Stimulated activated CD8-positive, alpha-beta memory T cell treated with anti-CD3 and anti-CD28 coated beads, Interleukin-7, amount 100 ng/mL, for 1 hour (primary cell): Measurements from ENCODE around the gene NR1I3.

ENCODE experiments used
- DNase-seq, 2 donors: peaks; one replicate each; pipeline ENCODE4 v3.0.0-alpha.2; 2020; ENCODE audit warnings: low read depth in 2 of 2

The NR1I3 gene

DNA sequence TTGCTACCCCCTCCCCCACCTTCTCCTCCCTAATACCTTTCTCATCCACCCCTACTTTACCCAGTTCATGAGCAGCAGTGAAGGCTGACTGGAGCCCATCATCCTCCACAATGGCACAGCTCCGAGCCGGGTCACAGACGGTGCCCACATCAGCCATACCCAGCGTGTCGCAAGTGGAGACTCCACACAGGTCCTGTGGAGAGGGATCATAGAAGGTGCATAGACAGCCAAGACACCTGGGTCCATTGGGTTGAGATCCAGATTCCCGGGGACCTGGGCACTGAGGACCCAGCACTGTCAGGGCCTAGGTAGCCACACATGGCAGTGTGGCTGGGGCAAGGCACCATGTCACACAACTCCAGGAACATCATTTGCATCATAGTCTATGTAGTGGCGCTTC, 41.9 kb downstream of the NR1I3 start:
- no peak for DNase-seq

DNA sequence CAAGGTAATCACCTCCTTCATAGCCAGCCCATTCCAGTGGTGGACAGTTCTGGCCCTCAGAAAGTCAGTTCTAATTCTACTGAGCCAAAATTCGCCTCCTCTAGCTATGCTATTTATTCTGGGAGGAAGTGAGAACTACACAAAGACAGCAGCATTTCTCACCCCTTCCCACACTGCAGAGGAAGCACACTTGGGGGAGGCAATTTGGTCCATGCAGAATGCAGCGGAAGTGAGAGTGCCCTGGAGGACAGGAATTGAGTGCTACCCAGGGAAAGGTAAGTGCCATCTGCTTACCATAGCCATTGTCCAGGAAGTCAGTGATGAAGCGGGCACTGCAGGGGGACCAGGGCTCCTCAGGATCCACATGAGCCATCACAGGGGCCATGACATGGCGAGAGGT, 42.8 kb downstream of the NR1I3 start:
- no peak for DNase-seq

DNA sequence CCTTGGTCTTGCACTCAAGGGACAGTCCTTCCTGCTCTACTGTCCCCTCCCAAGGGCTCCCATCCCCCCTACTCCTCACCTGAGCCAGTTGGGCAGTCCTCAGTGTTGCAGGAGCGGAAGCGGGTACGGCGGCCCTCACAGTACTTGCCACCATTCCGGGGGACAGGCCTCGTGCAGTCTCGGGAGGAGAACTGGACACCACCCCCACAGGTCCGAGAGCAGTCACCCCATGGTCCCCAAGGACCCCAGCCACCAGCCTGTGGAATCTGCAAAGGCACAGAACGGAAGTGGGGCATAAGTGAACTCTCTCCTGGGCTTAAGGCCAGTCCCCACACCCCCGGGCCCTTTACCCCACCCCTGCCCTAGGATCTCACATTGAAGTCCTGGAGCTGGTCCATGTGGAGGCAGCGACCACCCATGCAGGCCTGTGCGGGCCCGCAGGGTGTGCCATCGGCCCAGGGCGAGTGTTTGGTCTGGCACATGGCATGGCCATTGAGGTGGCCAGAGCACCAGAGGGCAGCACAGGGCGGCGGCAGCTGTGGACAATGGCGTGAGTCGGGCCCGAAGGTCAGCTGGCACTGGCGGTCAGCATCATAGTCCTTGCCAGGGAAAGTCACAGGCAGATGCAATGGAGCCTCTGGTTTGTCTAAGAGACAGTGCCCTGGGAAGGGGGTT, 44.3 kb downstream of the NR1I3 start:
- DNase-seq = no peak

DNA sequence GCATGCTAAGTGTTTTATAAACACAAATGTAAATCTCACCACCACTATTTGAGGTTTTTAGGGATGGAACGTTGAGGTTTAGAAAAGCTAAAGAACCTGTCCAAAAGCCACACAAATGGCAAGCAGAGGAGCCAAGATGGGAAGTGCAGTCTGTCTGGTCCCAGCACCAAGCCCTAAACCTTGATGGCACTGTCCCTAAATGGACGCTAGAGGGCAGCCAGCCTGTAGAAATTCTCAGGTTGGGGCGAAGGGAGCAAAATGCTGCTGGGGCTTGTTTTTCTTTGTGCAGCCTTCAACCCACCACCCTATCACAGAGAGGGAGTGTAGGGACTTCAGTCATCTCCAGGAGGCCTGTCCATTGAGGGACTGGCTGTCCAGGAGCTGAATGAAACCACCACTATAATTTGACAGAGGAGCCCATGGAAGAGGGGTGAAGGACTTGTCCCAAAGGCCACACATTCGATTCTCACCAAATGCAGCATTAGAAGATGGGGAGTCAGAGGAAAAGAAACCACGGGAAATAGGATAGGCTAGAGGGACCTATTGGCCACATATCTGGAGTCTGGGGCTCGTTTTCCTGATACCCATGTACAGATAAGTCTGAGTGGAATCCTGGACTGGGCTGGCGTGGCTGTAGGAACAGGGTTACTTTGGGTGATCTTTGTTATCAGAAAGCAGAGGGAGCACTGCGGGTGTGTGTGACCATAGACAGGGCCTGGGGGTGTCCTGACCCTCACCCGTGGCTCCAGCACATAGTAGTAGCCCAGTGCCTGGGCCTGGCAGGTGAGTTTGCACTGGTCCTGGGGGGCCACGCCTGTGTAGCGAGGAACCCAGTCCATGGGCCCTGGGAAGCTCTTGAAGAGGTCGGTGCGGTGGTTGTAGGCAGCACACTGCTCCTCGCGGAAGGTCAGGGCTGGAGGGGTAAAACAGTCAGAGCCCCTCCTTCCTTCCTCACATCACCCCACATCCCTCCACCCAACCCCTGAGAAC, 45.2 kb downstream of the NR1I3 start:
- peak in 1 of 2 donors; percentile 41 for DNase-seq

- no peak for DNase-seq
Measured at GRCh38 chr1:161191971-161192370, 46.0 kb downstream of the NR1I3 start.

DNA sequence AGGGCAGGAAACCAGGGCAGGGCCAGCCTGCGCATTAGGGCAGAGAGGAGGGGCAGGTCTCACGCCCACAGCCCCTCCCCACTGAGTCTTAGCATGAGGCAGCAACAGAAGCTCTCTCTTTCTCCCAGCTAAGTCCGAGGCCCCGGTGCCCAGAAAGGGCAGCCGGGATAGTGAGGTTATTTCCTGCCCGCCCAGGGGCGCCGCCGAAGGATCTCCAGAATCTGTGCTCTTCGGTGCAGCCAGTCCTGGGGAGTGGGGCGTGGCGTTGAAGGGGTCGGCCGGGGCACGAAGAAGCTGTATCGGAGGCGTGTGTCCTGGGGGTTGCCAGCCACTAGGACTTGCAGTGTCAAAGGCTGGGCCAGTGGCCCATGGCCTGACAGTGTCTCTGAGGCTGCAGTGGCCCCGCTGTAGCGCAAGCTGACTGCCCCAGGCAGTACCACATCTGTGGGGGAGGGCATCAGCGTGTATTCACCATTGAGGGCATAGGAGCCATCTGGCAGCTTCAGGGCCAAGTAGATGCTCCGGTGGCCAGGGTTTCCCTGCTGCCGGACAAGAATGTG, 47.0 kb downstream of the NR1I3 start:
- DNase-seq = no peak

DNA sequence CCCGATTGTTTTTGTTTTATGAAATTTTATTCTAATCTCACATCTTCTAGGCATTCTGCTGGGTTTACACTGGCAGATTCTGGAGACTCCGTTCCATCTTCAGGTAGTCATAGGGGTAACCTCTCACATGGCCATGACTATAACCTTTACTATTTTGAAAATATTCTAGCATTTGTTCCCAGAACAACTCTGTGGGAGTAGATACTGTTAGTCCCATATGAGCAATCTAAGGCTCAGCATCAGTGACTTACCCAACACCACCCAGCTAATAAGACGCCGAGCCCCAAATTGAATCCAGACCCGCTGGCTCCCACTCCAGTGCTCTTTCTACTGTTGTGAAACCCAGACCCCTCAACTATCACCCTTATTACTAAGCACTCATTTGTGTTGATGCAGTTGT, 49.0 kb downstream of the NR1I3 start:
- DNase-seq = no peak

- no peak for DNase-seq
Measured at GRCh38 chr1:161188381-161188780, 49.6 kb downstream of the NR1I3 start.

GRCh38 chr1:161187311-161187710, 50.7 kb downstream of the NR1I3 start:
- DNase-seq = no peak

DNA sequence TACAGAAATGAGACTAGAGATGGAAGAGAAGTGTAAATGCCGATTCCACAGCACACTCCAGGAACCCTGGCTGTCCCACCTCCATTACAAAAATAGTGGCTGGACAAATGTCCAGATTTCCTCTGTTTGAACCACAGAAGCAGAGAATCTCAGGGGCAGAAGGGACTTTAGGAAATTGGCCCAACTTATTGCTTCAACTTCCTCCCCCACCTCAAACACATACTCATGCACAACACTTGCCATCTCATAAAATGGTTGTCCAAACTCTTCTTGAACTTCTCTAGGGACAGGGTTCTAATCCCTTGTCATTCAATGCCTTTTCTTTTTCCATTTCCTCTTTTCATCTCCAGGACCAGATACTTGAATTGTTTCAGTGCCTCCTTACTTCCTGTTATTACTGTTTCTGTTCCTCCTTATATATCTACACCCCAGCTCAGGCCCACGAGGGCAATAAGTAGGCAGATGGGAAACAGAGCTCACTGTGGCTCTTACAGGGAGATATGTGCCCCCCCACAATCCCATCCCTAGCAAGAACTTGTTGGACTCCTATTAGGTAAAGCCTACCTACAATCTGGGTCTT, 52.2 kb downstream of the NR1I3 start:
- DNase-seq = no peak

GRCh38 chr1:161185282-161185682, 52.7 kb downstream of the NR1I3 start:
- DNase-seq = peak in 1 of 2 donors; percentile 44

DNA sequence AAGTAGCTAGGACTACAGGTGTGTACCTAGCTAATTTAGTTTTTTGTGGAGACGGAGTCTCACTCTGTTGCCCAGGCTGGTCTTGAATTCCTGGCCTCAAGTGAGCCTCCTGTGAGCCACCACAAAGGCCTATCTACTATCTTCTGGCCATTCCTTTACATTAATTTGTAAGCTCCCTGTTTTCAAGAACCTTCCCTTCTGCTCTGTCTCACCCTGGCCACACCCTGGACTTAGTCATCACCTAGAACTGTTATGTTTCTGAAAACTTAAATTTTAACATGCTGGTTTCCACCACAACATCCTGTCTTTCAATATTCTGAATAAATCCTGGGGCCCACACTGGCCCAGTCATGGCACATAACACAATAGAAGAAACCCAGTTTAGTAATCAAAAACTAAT, 55.8 kb downstream of the NR1I3 start:
- DNase-seq = no peak

- no peak for DNase-seq
Measured at GRCh38 chr1:161180639-161181038, 57.4 kb downstream of the NR1I3 start.

DNA sequence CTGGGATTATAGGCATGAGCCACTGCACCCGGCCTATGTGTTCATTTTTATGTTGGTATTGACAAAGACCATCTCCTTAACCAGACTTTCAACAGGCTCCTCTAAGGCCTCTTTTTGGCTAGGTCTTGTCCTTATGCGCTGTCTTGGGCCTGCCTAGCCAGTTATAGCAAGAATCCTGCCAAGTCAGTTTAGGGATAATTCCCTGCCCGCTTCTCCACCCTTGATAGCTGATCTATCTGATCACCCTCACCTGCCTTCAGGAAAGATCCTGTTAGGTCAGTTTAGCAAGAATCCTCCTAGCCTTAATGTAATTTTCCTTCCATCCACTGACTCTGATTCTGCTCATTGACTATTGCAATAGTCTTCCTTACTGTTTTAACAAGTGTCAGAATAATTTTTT, 58.3 kb downstream of the NR1I3 start:
- no peak for DNase-seq
